Activated T-cell treated with anti-CD3 and anti-CD28 coated beads for 24 hours (primary cell): ENCODE results near the gene ELF5.

ENCODE experiments used
- DNase-seq: peaks from one replicate; pipeline ENCODE4 v3.0.0-alpha.2; 2020; ENCODE audit warnings: low read depth

The ELF5 gene

GRCh38 chr11:34513682-34514449 lies at the start of gene ELF5:
TSS of gene ELF5 (minus strand) at chr11:34513794. CDS start at chr11:34505749, 8,045 bp downstream.
- DNase-seq: no peak

DNA sequence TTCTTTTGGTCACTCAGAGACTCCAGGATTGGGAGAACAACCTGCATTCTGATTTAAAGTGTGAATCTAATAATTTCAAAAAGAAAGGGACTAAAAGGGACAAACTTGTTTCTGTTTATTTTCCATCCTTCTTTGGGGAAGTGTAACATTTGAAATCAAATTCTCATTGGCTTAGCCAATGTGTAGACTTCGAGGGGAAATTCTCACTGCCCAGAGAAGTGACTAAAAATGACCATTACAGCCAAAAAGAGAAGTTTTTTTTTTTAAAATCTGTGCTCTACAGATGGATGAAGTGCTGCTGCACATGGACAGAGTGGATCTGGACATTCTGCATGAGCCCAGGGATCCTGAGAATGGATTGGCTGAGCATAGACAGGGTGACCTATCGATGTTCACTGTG lies 49.4 kb upstream of the ELF5 start:
- no peak for DNase-seq

DNA sequence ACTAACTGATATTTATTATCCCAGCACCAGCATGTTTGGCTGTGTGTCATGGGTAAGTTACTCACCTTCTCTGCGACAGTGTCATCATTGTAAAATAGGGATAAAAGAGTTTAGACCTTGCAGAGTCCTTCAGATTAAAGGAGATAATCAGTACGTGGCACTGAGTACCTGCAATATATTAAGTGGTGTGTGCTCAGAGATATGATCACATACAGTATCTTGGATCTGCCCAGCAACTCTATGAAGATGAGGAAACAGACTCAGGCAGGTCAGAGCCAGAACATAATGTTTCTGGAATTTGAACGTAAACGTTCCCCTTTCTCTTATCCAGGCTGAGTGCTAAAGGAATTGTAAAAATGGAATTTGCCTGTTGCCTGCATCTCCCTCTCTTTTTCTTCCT lies 46.9 kb upstream of the ELF5 start:
- DNase-seq: no peak

DNA sequence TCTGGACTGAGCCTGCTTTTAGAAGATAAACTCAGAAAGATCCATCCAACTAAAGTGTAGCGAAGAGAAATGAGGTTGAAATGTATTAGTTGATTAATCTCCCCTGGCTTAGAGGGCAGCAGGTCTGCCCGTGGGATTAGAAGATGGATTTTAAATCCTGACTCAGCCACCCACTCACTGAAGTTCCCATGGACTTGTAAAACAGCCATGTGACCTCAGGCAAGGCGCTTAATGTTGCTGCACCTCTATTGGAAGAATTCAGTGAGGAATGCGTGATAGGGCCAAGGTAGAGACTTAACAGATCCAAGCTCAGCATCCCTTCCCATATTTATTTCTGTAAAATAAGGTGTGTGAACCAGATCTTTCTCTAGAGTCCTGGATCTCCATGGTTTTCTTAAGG lies 45.1 kb upstream of the ELF5 start:
- no peak for DNase-seq

- no peak for DNase-seq
Observed at GRCh38 chr11:34558211-34558610, 44.6 kb upstream of the ELF5 start.

DNA sequence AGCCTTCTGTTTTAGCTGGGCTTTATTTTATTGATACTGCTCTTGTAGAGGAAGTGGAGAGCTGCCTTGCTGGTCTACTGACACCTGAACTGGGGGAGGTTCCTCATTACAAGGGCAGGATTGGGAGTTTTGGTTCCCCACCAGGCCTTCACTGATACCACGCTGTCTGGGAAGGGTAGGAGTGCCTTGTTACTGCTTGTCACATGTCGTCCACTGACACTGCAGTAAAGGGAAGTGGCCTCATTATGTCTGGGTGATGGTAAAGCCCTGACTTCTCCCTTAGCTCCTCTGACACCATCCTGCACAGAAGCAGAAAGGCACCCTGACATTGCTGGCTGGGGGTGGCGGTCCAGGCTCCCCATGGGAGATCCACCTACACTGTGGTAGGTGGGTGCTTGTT lies 38.7 kb upstream of the ELF5 start:
- no peak for DNase-seq

DNA sequence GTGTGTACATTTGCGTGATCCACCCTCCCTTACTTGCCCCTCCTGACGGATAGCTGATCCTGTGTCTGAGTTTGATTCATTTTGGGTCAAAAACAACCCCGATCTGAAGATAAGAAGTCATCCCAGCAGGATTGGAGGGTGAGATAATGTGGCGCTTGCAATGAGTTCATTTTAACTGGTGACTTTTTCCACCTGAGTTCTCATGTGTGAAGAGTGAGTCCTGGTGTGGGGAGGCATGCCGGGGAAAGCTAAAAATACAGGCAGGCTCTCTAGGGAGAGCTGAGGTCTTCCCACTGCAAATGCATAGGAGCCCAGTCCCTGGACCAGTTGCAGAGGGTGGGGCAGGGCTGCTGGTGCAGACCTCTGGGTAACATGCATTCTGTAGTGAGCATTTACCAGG lies 35.7 kb upstream of the ELF5 start:
- DNase-seq: no peak

DNA sequence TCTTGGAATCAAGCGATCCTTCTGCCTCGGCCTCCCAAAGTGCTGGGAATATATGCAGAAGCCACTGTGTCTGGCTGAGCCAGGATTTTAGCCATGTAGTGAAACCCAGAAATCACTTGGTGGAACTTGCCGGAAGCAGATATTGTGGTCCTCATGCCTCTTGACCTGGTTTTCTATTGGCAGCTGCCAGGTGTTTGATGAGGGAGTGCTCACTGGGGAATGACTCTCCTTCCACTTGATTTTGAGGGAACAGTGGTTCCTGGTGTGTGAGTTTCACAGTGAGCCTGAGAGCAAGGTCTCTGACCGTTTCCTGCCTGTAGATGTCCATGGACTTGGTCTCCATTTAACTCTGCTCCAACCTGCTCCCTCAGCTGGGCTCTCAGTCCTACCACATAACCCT lies 34.7 kb upstream of the ELF5 start:
- no peak for DNase-seq

DNA sequence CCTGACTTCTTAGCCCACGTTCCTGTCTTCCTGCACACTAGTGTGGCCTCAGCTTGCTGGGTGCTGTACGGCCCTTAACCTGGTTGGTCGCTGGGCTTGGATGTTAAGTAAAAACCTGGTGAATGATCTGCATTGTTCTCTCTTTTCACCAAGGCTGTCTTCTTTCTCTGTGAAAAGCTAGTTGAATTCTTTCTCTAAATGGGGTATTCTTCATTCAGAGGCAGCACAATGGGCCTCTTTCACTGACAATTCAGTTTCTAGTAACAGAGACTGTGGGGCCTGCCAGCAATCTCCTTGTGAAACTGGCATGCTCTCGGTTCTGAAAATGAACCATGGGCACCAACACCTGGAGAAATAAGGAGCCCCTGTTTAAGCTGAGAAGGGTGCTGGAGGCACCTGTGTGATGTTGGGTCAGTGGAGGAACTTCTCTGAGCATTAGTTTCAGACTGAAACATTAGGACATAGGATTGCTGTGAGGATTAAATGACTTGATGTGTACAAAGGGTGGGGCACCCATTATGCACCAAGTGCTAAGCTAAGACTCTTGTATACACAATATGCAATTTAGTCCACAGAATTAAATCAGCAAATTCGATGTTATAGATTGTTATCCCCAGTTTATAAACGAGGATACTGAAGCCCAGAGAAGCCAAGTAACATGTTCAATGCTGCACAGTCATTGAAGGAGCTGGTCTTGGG lies 33.1 kb upstream of the ELF5 start:
- DNase-seq: no peak

DNA sequence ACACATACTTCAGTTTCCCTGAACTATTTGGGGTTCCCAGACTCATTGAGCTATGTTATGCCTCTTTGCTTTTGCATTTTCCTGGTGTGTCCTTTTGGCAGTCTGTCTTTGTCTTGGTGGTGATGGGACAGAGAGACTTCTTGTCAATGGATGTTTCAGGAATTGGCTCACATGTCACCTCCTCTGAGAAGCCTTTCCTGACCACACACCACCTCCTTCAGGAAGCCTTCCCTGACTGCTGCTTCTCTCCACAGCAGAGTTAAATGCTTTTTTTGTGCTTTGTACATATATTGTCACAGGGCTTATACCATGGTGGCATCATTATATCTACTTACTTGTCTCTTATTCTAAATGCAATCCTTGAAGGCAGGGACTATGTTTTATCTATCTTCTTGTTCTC lies 28.5 kb upstream of the ELF5 start:
- no peak for DNase-seq

DNA sequence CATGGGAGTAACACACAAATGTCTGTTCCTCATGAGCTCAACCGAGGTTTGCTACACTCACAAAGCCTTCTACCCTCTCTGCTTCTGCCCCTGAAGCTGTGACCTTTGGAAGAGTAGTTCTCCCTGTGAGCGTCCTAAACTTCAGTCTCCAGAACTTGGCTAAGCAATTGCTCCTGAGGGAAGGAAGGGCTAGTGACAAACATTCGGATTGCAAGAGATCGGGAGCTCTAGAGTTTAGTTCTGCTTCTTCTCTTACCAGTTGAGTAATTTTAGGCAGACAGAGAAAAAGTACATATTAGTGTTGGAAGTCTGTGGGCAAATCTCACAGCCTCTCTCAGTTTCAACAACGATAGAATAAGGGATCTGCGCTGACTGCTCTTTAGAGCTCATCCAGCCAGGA lies 27.3 kb upstream of the ELF5 start:
- no peak for DNase-seq

DNA sequence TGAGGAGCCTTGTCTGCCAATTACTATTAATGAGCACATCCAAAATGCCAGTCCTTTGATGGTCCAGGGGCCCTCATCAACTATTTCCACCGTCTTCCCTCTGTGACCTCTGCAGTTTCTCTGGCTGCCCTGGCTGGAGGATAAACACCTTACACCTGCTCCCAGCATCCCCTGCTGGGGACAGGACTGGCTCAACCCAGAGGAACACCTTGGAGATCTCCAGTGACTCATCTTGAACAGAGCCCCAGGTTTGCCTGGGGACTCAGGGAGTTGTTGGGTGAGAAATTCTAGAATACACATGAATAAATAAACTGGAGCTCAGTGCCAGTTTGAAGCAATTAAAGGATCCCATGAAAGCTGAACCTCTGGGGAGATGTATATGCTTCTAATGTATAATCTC lies 24.0 kb upstream of the ELF5 start:
- no peak for DNase-seq

DNA sequence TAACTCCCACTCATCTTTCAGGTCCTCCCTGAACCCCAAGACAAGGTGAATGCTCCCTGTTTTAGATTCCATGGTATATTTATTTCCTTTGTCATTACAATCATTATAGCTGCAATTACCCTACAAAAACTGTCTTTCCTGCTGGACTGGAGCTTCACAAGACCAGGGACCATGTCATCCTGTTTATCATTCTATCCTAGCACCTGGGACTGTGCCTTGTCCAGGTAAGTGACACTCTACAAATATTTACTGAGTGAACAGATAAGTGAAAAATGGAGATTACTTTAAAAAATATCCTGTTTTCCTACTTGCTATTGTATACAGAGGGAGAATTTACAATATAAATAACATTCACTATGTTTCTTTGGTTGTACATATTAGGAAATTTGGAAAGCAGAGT lies 22.5 kb upstream of the ELF5 start:
- DNase-seq: no peak

- DNase-seq: no peak
Observed at GRCh38 chr11:34534826-34535225, 21.2 kb upstream of the ELF5 start.

GRCh38 chr11:34531663-34532062 lies 18.1 kb upstream of the ELF5 start:
- no peak for DNase-seq

- DNase-seq: no peak
Observed at GRCh38 chr11:34530545-34531234, 17.1 kb upstream of the ELF5 start.

DNA sequence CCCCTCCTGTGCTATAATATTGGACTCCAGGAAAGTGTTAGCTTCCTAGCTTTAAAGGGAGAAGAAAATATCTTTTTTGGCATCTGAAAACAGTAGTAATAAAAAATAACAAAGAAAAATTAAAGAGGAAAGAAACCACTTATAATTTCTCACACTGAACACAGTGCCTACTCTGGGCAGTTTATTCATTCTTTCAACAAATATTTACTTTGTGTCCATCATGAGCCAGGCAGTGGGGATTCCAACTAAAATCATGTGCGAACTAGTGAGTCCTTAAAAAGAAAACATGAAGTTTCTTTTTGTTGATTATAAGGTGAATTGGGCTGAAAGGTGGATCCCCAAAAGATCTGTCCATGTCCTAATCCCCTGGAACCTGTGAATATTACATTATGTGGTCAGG lies 16.0 kb upstream of the ELF5 start:
- DNase-seq: no peak

DNA sequence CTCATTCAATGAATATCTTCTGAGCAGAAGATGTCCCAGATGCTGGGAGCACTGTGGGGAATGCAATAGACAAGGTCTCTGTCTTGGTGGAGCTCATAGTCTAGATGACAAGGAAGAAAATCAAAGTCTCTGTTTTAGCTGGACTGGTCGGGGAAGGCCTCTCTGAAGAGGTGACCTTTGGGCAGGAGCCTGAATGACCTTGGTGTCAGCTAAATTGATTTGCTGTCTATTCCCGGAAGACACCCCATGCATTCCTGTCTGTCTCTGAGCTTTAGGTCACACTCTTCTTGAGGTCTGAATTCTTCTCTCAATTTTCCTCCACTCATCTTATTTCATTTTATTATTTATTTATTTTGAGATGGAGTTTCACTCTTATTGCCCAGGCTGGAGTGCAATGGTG lies 14.5 kb upstream of the ELF5 start:
- DNase-seq: no peak

DNA sequence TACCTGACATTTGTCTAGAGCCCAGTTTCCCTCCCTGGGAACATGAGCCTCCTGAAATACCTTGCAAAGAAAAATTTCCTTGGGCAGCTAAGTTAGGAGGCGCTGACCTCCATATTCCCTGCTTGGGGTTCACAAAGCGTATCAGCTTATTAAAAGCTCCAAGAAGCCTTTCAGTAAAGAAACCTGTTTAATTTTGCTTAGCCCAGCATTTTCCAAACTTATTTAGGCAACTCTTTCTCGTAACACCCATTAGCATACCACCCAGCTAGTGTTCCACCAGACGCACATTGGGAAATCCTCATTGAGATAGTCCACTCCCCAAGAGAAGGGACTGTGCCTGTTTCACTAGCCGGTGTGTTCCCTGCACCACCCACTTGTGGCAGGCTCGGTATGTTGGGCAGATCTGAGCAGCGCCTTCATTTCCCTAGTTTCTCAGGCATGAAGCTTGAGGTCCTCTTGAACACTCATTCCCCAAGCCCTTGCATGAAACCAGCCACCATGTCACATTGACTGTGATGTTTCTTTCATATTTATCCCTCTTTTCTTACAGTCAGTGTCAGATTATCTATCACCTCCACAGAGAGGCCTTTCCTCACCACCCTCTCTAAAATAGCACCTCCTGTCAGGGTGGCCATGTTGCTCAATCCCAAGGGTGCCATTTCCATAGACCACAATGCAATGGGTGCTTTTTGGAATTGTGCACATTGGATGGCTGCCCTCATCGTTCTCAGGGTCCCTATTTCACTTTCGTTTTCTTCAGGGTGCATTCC lies 12.5 kb upstream of the ELF5 start:
- DNase-seq: no peak

GRCh38 chr11:34525098-34525497 lies 11.5 kb upstream of the ELF5 start:
- DNase-seq: no peak

- DNase-seq: no peak
Observed at GRCh38 chr11:34524696-34525095, 11.1 kb upstream of the ELF5 start.

DNA sequence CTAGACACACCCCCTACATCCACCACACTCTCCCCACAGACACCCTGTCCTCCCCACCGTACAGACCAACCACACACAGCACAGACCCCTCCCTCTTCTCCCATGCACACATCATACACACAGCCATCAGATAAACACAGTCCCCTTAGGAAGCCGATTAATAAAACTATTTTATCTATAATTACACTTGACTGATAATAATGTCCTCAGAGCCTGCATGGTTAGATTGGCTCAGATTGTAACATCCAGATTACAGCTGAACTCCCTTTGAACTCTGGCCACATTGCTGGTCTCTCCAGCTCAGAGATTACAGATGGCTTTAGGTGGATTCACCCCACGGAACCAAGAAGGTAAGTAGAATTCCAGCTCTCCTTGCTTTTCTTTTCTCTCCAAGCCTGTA lies 9.5 kb upstream of the ELF5 start:
- no peak for DNase-seq

DNA sequence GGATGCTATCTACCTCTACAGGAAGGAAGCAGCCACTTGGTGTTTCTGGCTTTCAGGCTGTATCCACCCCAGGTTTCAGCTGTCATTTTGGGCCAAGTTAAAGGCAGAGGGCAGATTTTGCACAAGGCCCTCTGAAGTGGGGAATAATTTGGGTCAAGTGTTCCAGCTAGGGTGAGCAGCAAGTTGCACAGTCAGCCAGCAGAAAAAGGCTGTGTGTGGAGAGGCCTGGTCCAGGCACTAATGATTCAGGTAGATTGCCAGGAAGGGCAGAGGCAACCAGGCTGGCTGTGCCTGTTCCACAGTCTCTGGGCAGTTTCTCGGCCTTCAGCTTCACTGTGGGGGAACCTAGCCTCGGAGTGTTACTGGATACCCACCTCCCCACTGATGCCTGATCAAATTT lies 8.6 kb upstream of the ELF5 start:
- DNase-seq: no peak
